Left ventricle myocardium inferior (tissue), 1 donor: ENCODE data around the gene USP6. TPM values are rescaled to one million over a fixed set of nuclear protein-coding genes. Genes with fewer than 3 reads are reported as not detected.
"Not testable (repeated sequence)": the region's sequence is repeated elsewhere in the genome, so short reads cannot be mapped to it uniquely, and the experiment has no call there.

Experiments
- DNase-seq: peaks from one replicate; pipeline ENCODE4 v3.0.0-alpha.2; 2020
- H3K27ac ChIP-seq: fragments of 200-600 bp; replicated peaks from 2 replicates; pipeline ENCODE4 v1.8.0; 2021
- H3K27me3 ChIP-seq: fragments of 200-600 bp; 2 replicates; pipeline ENCODE4 v1.8.0; 2021; ENCODE audit warnings: low read depth
- H3K36me3 ChIP-seq: fragments of 200-600 bp; 2 replicates; pipeline ENCODE4 v1.8.0; 2021
- H3K4me1 ChIP-seq: fragments of 200-600 bp; 2 replicates; pipeline ENCODE4 v1.8.0; 2021
- H3K4me3 ChIP-seq: fragments of 200-600 bp; 2 replicates; pipeline ENCODE4 v1.8.0; 2021; ENCODE audit warnings: mild to moderate bottlenecking, moderate library complexity
- H3K9me3 ChIP-seq: fragments of 200-600 bp; replicated peaks from 2 replicates; pipeline ENCODE4 v1.8.0; 2021
- CTCF ChIP-seq: fragments of 200-600 bp; IDR thresholded peaks from 2 replicates; pipeline ENCODE4 v1.8.0; 2021; ENCODE audit warnings: antibody characterized with exemption, mild to moderate bottlenecking, borderline replicate concordance
- intact Hi-C: fragments of 100-400 bp; cut with micrococcal nuclease; formaldehyde crosslinking; loops from one replicate; pipeline ENCODE4 v1.11.0; 2022
- total RNA-seq: library from RNA; stranded (reverse); fragmentation: NEBNext Ultra II Directional; extraction: Animal tissue kit (Norgen Biotek cat#: 25700); gene quantifications from one replicate; pipeline ENCODE4 v1.2.1, GENCODE V29; 2021
- donor health status: DM: no; HTN: yes; CAD: no; lungs with severe emphysema.

Gene USP6
- total RNA-seq, 1 donor from 2014 or later = 0.05 TPM

DNA sequence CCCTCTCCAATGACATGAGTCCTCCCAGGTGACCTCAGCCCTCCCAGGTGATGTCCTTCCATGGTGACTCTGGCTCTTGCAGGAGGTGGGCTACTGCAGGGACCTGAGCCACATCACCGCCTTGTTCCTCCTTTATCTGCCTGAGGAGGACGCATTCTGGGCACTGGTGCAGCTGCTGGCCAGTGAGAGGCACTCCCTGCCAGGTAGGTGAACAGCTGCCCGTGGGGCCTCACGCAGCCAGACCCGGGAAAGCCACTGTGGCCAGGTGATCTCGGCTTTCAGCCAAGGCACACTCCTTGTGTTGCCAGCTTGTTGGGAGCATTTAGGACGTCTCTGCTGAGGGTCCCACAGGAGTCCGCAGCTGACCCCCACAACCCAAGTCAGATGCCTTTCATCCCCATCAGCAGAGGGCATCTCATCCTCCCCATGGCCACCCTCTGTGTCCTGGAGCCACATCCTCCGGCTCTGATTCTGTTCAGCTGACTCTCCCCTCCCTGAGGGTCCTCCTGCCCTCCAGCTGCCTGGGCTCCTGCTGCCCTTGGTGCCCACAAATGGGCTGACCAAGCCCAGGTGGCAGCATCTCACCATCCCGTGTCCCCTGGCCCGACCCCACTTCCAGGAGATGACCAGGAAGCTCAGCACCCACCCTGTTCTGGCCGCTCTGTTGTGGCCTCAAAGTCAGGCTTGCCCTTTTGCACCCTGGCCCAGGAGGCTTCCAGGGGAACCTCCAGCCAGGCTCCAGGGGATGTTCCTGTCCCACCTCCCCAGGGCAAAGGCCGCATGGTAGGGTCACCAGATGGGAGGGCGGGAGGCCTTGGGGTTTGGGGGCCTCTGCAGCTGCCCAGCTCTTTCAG, 20.1 kb downstream of the USP6 start:
- Histone ChIP-seq H3K4me3 (no peak overlapping the region), H3K27me3 (peaks cover 12% of the 10 kb centered on the region), H3K9me3 (no peaks in the 10 kb centered on the region), H3K4me1 (no peaks in the 10 kb centered on the region), H3K36me3 (no peaks in the 10 kb centered on the region), H3K27ac (no peak overlapping the region)
- intact Hi-C loops = no loop called here
- DNase-seq = no peak
- TF ChIP-seq CTCF = no peak

GRCh38 chr17:5136580-5137412, 21.0 kb downstream of the USP6 start:
- H3K27ac ChIP-seq, intact Hi-C loops, DNase-seq: not testable (repeated sequence)

GRCh38 chr17:5137511-5138197, 21.8 kb downstream of the USP6 start:
- H3K4me1 ChIP-seq, H3K4me3 ChIP-seq, DNase-seq, H3K27ac ChIP-seq, intact Hi-C loops, H3K27me3 ChIP-seq, H3K9me3 ChIP-seq, H3K36me3 ChIP-seq: not testable (repeated sequence)

More at GRCh38 chr17:5136580-5137412, 21.0 kb downstream of the USP6 start:
- not testable (repeated sequence) for H3K27me3 ChIP-seq, H3K36me3 ChIP-seq, H3K9me3 ChIP-seq, H3K4me1 ChIP-seq, H3K4me3 ChIP-seq

DNA sequence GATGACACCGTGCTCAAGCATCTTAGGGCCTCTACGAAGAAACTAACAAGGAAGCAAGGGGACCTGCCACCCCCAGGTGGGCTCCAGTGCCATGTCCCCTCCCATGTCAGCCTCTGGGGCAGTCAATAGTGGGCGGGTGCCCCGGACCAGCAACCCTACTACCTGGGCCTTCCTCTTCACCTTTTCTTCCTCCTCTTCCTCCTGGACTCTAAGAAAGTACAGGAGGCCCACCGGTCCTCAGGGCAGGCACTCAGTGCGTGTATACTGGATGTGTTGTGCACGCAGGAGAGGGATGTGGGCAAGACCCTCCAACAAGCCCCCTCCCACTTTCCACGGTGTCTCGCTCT, 22.3 kb downstream of the USP6 start:
- H3K4me1 ChIP-seq, H3K9me3 ChIP-seq, DNase-seq, H3K4me3 ChIP-seq, H3K27ac ChIP-seq, H3K27me3 ChIP-seq, H3K36me3 ChIP-seq, intact Hi-C loops: not testable (repeated sequence)

DNA sequence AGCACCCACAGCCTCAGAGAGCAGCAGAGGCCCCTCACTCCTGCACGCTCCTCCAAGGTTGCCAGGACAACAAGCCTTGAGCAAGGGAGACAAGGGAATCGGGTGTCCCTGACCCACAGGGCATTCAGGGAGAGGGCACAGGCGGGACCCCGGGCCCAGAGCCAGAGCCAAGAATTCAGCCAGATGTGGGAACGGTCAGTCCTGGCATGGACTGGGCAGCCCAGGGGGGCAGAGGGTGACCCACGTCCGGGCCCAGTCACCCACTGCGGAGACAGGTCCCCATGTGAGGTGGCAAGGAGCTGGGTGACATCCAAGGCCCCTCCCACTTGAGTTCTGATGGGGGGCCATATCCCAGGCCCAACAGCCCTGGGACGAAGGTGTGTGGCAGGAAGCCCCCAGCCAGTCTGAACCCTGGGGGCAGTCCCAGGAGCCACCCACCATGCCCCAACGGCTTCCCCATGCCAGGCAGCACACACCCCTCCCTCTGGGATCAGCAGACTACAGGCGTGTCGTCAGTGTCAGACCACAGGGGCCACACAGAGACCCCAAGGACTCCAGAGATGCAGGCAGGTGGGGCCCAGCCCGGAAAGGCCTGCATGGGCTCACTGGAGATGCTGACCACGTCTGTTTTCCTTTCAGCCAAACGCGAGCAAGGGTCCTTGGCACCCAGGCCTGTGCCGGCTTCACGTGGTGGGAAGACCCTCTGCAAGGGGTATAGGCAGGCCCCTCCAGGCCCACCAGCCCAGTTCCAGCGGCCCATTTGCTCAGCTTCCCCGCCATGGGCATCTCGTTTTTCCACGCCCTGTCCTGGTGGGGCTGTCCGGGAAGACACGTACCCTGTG, 23.0 kb downstream of the USP6 start:
- DNase-seq = no peak
- H3K36me3 ChIP-seq = no peaks in the 10 kb centered on the region
- H3K9me3 ChIP-seq = no peaks in the 10 kb centered on the region
- H3K27me3 ChIP-seq = peaks cover 4% of the 10 kb centered on the region
- H3K4me3 ChIP-seq = no peak overlapping the region
- TF ChIP-seq CTCF = no peak
- H3K27ac ChIP-seq = no peak overlapping the region
- H3K4me1 ChIP-seq = no peaks in the 10 kb centered on the region
- intact Hi-C loops = no loop called here

DNA sequence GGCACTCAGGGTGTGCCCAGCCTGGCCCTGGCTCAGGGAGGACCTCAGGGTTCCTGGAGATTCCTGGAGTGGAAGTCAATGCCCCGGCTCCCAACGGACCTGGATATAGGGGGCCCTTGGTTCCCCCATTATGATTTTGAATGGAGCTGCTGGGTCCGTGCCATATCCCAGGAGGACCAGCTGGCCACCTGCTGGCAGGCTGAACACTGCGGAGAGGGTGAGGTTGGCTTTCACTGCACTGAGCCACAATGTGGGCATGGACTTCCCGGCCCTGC, 23.6 kb downstream of the USP6 start:
- H3K9me3 ChIP-seq = no peaks in the 10 kb centered on the region
- no peak for TF ChIP-seq CTCF
- H3K4me3 ChIP-seq = no peak overlapping the region
- no peaks in the 10 kb centered on the region for H3K4me1 ChIP-seq
- no peak overlapping the region for H3K27ac ChIP-seq
- intact Hi-C loops = no loop called here
- H3K36me3 ChIP-seq = no peaks in the 10 kb centered on the region
- peaks cover 4% of the 10 kb centered on the region for H3K27me3 ChIP-seq
- DNase-seq = no peak

DNA sequence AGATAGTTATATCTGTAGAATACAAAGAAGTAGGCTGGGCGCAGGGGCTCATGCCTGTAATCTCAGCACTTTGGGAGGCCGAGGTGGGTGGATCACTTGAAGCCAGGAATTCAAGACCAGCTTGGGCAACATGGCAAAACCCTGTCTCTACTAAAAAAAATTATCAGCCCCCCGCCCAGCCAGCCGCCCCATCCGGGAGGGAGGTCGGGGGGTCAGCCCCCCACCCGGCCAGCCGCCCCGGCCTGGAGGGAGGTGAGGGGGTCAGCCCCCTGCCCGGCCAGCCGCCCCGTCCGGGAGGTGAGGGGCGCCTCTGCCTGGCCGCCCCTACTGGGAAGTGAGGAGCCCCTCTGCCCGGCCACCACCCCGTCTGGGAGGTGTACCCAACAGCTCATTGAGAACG, 27.0 kb downstream of the USP6 start:
- H3K9me3 ChIP-seq, intact Hi-C loops, H3K27ac ChIP-seq, H3K4me1 ChIP-seq, H3K36me3 ChIP-seq, DNase-seq, H3K4me3 ChIP-seq: not testable (repeated sequence)
- H3K27me3 ChIP-seq = peaks cover 26% of the 10 kb centered on the region

- intact Hi-C loops, H3K36me3 ChIP-seq, H3K27ac ChIP-seq: not testable (repeated sequence)
Observed at GRCh38 chr17:5146122-5146521, 30.3 kb downstream of the USP6 start.

GRCh38 chr17:5160702-5161101, 44.9 kb downstream of the USP6 start:
- intact Hi-C loops = not testable (repeated sequence)

More at GRCh38 chr17:5146122-5146521, 30.3 kb downstream of the USP6 start:
- peaks cover 41% of the 10 kb centered on the region for H3K27me3 ChIP-seq
- H3K4me1 ChIP-seq, DNase-seq, H3K4me3 ChIP-seq, H3K9me3 ChIP-seq: not testable (repeated sequence)

DNA sequence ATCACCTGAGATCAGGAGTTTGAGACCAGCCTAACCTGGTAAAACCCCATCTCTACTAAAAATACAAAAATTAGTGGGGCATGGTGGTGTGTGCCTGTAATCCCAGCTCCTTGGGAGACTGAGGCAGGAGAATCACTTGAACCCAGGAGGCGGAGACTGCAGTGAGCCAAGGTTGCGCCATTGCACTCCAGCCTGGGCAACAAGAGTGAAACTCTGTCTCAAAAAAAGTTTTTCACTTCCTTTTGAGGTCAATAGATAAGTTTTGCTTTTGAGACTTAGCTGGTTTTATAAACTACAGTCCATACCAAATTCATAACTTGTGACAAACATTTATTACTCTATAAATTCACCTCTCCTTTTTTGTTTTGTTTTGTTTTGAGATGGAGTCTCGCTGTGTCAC, 46.0 kb downstream of the USP6 start:
- intact Hi-C loops, H3K4me3 ChIP-seq, H3K36me3 ChIP-seq, DNase-seq, H3K9me3 ChIP-seq, H3K27ac ChIP-seq, H3K4me1 ChIP-seq: not testable (repeated sequence)
- peaks cover 26% of the 10 kb centered on the region for H3K27me3 ChIP-seq

More at GRCh38 chr17:5160702-5161101, 44.9 kb downstream of the USP6 start:
- not testable (repeated sequence) for H3K27ac ChIP-seq, H3K4me3 ChIP-seq, H3K9me3 ChIP-seq, H3K36me3 ChIP-seq, DNase-seq, H3K4me1 ChIP-seq
- H3K27me3 ChIP-seq = peaks cover 27% of the 10 kb centered on the region
